ENCODE measurements around the gene PAQR4. TPM values are rescaled to one million over a fixed set of nuclear protein-coding genes. Genes with fewer than 3 reads are reported as not detected.

The PAQR4 gene
- total RNA-seq, 3 donors from 2014 or later (not counting 1 experiment from before 2014, with no cell fraction given) = 2.9 to 4.4 (median 3.5) TPM

DNA sequence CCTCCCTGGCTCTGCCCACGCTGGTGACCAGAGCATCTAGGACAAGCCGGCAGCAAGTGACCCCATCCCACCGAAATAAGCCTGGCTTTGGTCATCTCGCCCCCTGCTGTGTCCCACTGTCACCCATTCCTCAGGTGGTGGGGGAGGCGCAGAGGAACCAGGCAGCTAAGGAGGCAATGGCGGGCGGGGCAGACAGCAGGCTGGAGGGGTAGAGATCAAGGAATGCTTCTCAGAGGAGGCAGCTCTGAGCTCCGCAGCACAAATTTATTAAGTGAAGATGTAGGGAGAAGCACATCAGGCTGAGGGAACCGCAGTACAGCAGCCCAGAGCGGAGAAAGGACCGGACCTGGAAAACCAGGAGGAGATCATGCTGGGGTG lies 12.6 kb upstream of the PAQR4 start:
- Mint-ChIP-seq H3K9me3 (no peaks in the 10 kb centered on the region), H3K36me3 (no peaks in the 10 kb centered on the region), H3K27ac (no peak overlapping the region), H3K27me3 (ENCODE audit: low read depth in 2 of 2) (peaks cover 0 to 6% of the 10 kb centered on the region in 2 donors), H3K4me3 (no peak overlapping the region), H3K4me1 (peaks cover 0 to 2% of the 10 kb centered on the region in 2 donors)
- Histone ChIP-seq H3K36me3 (ENCODE audit: control insufficient read depth, insufficient read depth, low read length) (no peaks in the 10 kb centered on the region), H3K9me3 (ENCODE audit: control insufficient read depth, insufficient read depth, low read length) (no peaks in the 10 kb centered on the region), H3K4me1 (ENCODE audit: control insufficient read depth, insufficient read depth, low read length) (peaks cover 7% of the 10 kb centered on the region), H3K4me3 (ENCODE audit: low read length) (no peak overlapping the region), H3K27ac (ENCODE audit: low read length) (no peak overlapping the region), H3K27me3 (ENCODE audit: control insufficient read depth, insufficient read depth, low read length) (peaks cover 6% of the 10 kb centered on the region)
- no peak for DNase-seq
- no peak for ATAC-seq
- intact Hi-C loops (cut with micrococcal nuclease) = no loop called here
- WGBS (ENCODE audit: insufficient coverage) = 95% methylated on average over 11 of the region's 11 CpGs
- TF ChIP-seq CTCF (IDR thresholded peaks at IDR 0.05) = no peak

DNA sequence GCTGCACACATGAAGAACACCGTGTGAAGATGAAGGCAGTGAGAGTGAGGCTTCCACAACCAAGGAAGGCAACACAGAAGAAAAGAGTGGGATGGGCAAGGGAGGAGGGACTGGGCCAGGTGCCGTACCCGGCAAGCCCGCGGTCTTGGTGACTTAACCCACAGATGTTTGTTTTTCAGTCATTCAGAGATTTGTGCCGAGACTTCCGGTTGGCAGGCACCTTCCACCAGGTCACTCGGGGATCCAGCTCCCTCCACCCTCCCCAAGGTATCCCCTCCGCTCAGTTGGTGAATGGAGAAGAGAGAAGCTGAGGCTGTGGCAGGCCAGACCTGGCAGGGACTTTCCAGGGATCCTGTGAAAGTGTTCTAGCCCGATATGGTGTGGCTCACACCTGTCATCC lies 9.9 kb upstream of the PAQR4 start:
- Histone ChIP-seq H3K4me3 (ENCODE audit: low read length) (no peak overlapping the region), H3K27ac (ENCODE audit: low read length) (no peak overlapping the region), H3K36me3 (ENCODE audit: control insufficient read depth, insufficient read depth, low read length) (no peaks in the 10 kb centered on the region), H3K4me1 (ENCODE audit: control insufficient read depth, insufficient read depth, low read length) (peaks cover 20% of the 10 kb centered on the region), H3K9me3 (ENCODE audit: control insufficient read depth, insufficient read depth, low read length) (no peaks in the 10 kb centered on the region), H3K27me3 (ENCODE audit: control insufficient read depth, insufficient read depth, low read length) (peaks cover 29% of the 10 kb centered on the region)
- H3K27me3 Mint-ChIP-seq (ENCODE audit: low read depth in 2 of 2) = peaks cover 0 to 13% of the 10 kb centered on the region in 2 donors
- WGBS (ENCODE audit: insufficient coverage) = 84% methylated on average over 7 of the region's 10 CpGs
- H3K27ac Mint-ChIP-seq = no peak overlapping the region
- no peak for DNase-seq
- H3K36me3 Mint-ChIP-seq = no peaks in the 10 kb centered on the region
- no peak for ATAC-seq
- no peak overlapping the region for H3K4me3 Mint-ChIP-seq
- no peaks in the 10 kb centered on the region for H3K9me3 Mint-ChIP-seq
- TF ChIP-seq CTCF (IDR thresholded peaks at IDR 0.05) = no peak
- intact Hi-C loops (cut with micrococcal nuclease) = no loop called here
- peaks cover 0 to 14% of the 10 kb centered on the region in 2 donors for H3K4me1 Mint-ChIP-seq

DNA sequence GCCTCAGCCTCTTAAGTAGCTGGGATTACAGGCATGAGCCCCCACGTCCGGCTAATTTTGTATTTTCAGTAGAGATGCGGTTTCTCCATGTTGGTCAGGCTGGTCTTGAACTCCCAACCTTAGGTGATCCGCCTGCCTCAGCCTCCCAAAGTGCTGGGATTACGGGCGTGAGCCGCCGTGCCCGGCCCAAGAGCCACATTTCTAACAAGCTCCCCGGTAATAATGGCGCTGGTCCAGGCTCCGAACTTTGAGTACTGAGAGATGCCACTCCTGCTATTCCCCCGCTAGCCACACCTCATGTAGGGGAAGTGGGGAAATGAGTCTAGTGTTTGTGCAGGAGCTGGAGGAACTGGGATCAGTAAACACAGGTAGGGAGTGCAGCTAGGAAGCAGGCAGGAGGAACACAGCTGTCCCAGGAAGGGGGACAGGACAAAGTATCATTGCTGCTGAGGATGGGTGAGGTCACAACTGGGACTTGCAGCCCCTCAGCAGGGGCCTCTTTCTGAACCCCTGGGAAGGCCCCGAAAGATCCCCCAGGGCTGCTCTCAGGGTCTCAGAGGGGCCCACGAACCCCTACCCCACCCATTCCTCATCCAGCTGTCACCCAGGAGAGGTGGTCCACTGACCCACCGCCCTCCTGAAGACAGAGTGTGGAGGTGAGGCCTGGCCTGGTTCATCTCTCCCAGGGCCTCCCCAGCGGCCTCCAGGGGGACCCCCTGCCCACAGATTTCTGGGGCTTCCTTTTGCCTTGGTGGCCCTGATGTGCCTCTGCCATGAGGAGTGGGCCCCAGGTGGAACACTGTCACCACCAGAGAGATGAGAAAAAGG lies 8.8 kb upstream of the PAQR4 start:
- no peak overlapping the region for H3K27ac ChIP-seq (ENCODE audit: low read length)
- H3K4me3 Mint-ChIP-seq = no peak overlapping the region
- H3K4me1 ChIP-seq (ENCODE audit: control insufficient read depth, insufficient read depth, low read length) = peaks cover 32% of the 10 kb centered on the region
- 85% methylated on average over 17 of the region's 17 CpGs for WGBS (ENCODE audit: insufficient coverage)
- no peaks in the 10 kb centered on the region for H3K36me3 Mint-ChIP-seq
- no peak overlapping the region for H3K4me3 ChIP-seq (ENCODE audit: low read length)
- intact Hi-C loops (cut with micrococcal nuclease) = no loop called here
- peaks cover 36% of the 10 kb centered on the region for H3K27me3 ChIP-seq (ENCODE audit: control insufficient read depth, insufficient read depth, low read length)
- H3K9me3 ChIP-seq (ENCODE audit: control insufficient read depth, insufficient read depth, low read length) = no peaks in the 10 kb centered on the region
- TF ChIP-seq CTCF (IDR thresholded peaks at IDR 0.05) = no peak
- H3K27me3 Mint-ChIP-seq (ENCODE audit: low read depth in 2 of 2) = peaks cover 0 to 17% of the 10 kb centered on the region in 2 donors
- no peak for ATAC-seq
- H3K36me3 ChIP-seq (ENCODE audit: control insufficient read depth, insufficient read depth, low read length) = no peaks in the 10 kb centered on the region
- peaks cover 0 to 19% of the 10 kb centered on the region in 2 donors for H3K4me1 Mint-ChIP-seq
- H3K27ac Mint-ChIP-seq = no peak overlapping the region
- no peaks in the 10 kb centered on the region for H3K9me3 Mint-ChIP-seq
- no peak for DNase-seq

All from natural killer cell (primary cell).